ENCODE measurements around the gene PALM2AKAP2. TPM values are rescaled to one million over a fixed set of nuclear protein-coding genes. Genes with fewer than 3 reads are reported as not detected.

PALM2AKAP2 gene
- total and polyA plus RNA-seq, 10 of the 15 experiments (the other 5 are each of a cell fraction or from before 2014, with no cell fraction given): 0.01 TPM; not detected in 9

- H3K9ac ChIP-seq (ENCODE audit: control insufficient read depth, insufficient read depth, low read length): no peak overlapping the region
- intact Hi-C loops (cut with micrococcal nuclease; ENCODE audit: unreplicated experiment): no loop called here
- no peak overlapping the region for H3K4me3 ChIP-seq
- peaks cover 0 to 2% of the 10 kb centered on the region in 2 experiments; a peak in 2 of 4 replicates for H3K27me3 ChIP-seq (replicated peaks in 1 of 2; ENCODE audit: control insufficient read depth in 2 of 2, insufficient read depth in 2 of 2, low read length in 1 of 2)
- no peak for DNase-seq (ENCODE audit: low read depth, low spot score)
- ChIA-PET CTCF (interaction anchor here (0.6 to 3.4 kb wide), 2 partner anchors 12 to 155 kb away, joined by 3 to 19 read pairs; no protein-coding TSS in a partner anchor), RAD21 (ENCODE audit: unreplicated experiment) (no interaction called here), POLR2A (no interaction called here), SMC1A (ENCODE audit: uncharacterized antibody, unreplicated experiment) (no interaction called here)
- ATAC-seq: no peak
- no peaks in the 10 kb centered on the region for H3K36me3 ChIP-seq (ENCODE audit: control insufficient read depth in 2 of 2, insufficient read depth in 2 of 2, low read length in 1 of 2)
- no TSS peak for BruUV-seq (replicated peaks)
- no peak for TF ChIP-seq MXI1 (IDR thresholded peaks at IDR 0.05; ENCODE audit: low read depth, low read length)
- no peak for TF ChIP-seq WRNIP1 (IDR thresholded peaks at IDR 0.05; ENCODE audit: borderline replicate concordance, low read depth, low read length)
- TF ChIP-seq SMC3 (IDR thresholded peaks at IDR 0.05; ENCODE audit: borderline replicate concordance, low read length): no peak
- TF ChIP-seq BCL3 (IDR thresholded peaks at IDR 0.05; ENCODE audit: borderline replicate concordance, insufficient read depth, low read depth, low read length, poor library complexity, severe bottlenecking): no peak
- no peak for TF ChIP-seq POLR2AphosphoS2 (IDR thresholded peaks at IDR 0.05; ENCODE audit: low read depth, low read length)
- TF ChIP-seq CBX5 (IDR thresholded peaks at IDR 0.05; ENCODE audit: low read depth): no peak
- in situ Hi-C loops (cut with MboI): loop anchor here (25.0 kb wide), 1 partner anchor 218 kb away; no protein-coding TSS in a partner anchor
- FAIRE-seq: no peak
- H3K9me3 ChIP-seq (replicated peaks; ENCODE audit: control insufficient read depth, insufficient read depth, low read length): no peaks in the 10 kb centered on the region
- no peak overlapping the region for H3K27ac ChIP-seq (ENCODE audit: control insufficient read depth, insufficient read depth)
- no peak overlapping the region for H2AFZ ChIP-seq (ENCODE audit: control insufficient read depth, low read depth, low read length)
- no peaks in the 10 kb centered on the region for H4K20me1 ChIP-seq (ENCODE audit: control insufficient read depth, insufficient read depth)
- H3K4me1 ChIP-seq (ENCODE audit: control insufficient read depth, insufficient read depth, low read length): no peaks in the 10 kb centered on the region
- H3K4me2 ChIP-seq (ENCODE audit: control insufficient read depth, insufficient read depth): no peak overlapping the region
- WGBS (ENCODE audit: insufficient coverage, insufficient replicate concordance, low lambda C conversion rate, missing lambda C conversion rate): 23% methylated on average over 2 of the region's 2 CpGs
- no peaks in the 10 kb centered on the region for H3K79me2 ChIP-seq (ENCODE audit: control insufficient read depth, insufficient read depth, low read length)
These were observed 25.1 kb downstream of the PALM2AKAP2 start for GRCh38 chr9:109805050-109805449.
